ENCODE results near the gene SIGLEC12. TPM values are rescaled to one million over a fixed set of nuclear protein-coding genes. Genes with fewer than 3 reads are reported as not detected.

Gene SIGLEC12
- total and polyA plus RNA-seq, 9 of the 15 experiments (the other 6 are each of a cell fraction or from before 2014, with no cell fraction given), result 0.08 to 1.3 (median 0.54) TPM

GRCh38 chr19:51473009-51473707 is 28.4 kb downstream of the SIGLEC12 start (continued):
- TF ChIP-seq KLF1 (tag; IDR thresholded peaks at IDR 0.05) (no peak), EZH2 (IDR thresholded peaks at IDR 0.05; ENCODE audit: borderline replicate concordance, low read depth, low read length) (no peak), NFE2L1 (tag; IDR thresholded peaks at IDR 0.05; ENCODE audit: borderline replicate concordance, low read depth) (no peak), CREM (IDR thresholded peaks at IDR 0.05; ENCODE audit: low read depth) (peak; percentile 46; the same call in 1 of the 2 replicates), POLR2G (IDR thresholded peaks at IDR 0.05; ENCODE audit: low read depth, low read length) (no peak), IRF2 (CRISPR knock-in tag; IDR thresholded peaks at IDR 0.05) (no peak), TAL1 (IDR thresholded peaks at IDR 0.05) (no peak), RREB1 (CRISPR knock-in tag; IDR thresholded peaks at IDR 0.05) (peak; percentile 51; the same call in 1 of the 2 replicates), ZNF695 (CRISPR knock-in tag; IDR thresholded peaks at IDR 0.05) (no peak), SNRNP70 (optimal IDR thresholded peaks at IDR 0.05; ENCODE audit: low read depth, low read length) (no peak), CBX3 (IDR thresholded peaks at IDR 0.05; ENCODE audit: borderline replicate concordance in 1 of 2, low read length in 2 of 2) (no peak), ZBTB9 (CRISPR knock-in tag; IDR thresholded peaks at IDR 0.05) (no peak), RERE (CRISPR knock-in tag; IDR thresholded peaks at IDR 0.05; ENCODE audit: borderline replicate concordance) (no peak)

Data from K562 (cell line).